Lung (tissue), 12 donors: Measurements from ENCODE around the gene ITPA. TPM values are rescaled to one million over a fixed set of nuclear protein-coding genes. Genes with fewer than 3 reads are reported as not detected.

Experiments used
- ATAC-seq: fragments of 200-7000 bp; cut with Tn5 transposase; one replicate; pipeline ENCODE4 v1.9.1; 2020; ENCODE audit warnings: moderate number of reproducible peaks; ENCODE audit not compliant: insufficient read depth, low FRiP score
- DNase-seq, 3 donors: peaks; one replicate each; pipeline ENCODE4 v3.0.0-alpha.2; 2013 to 2017
- H3K27ac ChIP-seq, 2 donors: one replicate each; pipeline ENCODE4 v1.5.1; 2013; ENCODE audit warnings: mild to moderate bottlenecking in 2 of 2, moderate library complexity in 2 of 2, control low read depth in 1 of 2, inconsistent platforms in 1 of 2, low read depth in 1 of 2, low read length in 1 of 2
- H3K27me3 ChIP-seq, 3 donors: one replicate each; pipeline ENCODE4 v1.5.1; 2013; ENCODE audit warnings: low read length in 2 of 3; ENCODE audit not compliant: control insufficient read depth in 3 of 3, insufficient read depth in 3 of 3
- H3K36me3 ChIP-seq, 4 donors: one replicate each; pipeline ENCODE4 v1.5.1; 2013; ENCODE audit warnings: low read length in 4 of 4, mild to moderate bottlenecking in 1 of 4, moderate library complexity in 1 of 4; ENCODE audit not compliant: control insufficient read depth in 4 of 4, insufficient read depth in 4 of 4
- H3K4me1 ChIP-seq, 5 donors: one replicate each; pipeline ENCODE4 v1.5.1; 2013; ENCODE audit warnings: low read length in 5 of 5, mild to moderate bottlenecking in 2 of 5, moderate library complexity in 1 of 5; ENCODE audit not compliant: control insufficient read depth in 5 of 5, insufficient read depth in 5 of 5
- H3K4me3 ChIP-seq: one replicate; pipeline ENCODE4 v1.5.1; 2013; ENCODE audit warnings: mild to moderate bottlenecking, control low read depth, moderate library complexity
- H3K9ac ChIP-seq, 2 donors: one replicate each; pipeline ENCODE4 v1.5.1; 2013; ENCODE audit warnings: low read length in 2 of 2, control low read depth in 1 of 2; ENCODE audit not compliant: insufficient read depth in 1 of 2
- H3K9me3 ChIP-seq, 4 donors: one replicate each; pipeline ENCODE4 v1.5.1; 2013; ENCODE audit warnings: low read length in 3 of 4, mild to moderate bottlenecking in 1 of 4, moderate library complexity in 1 of 4; ENCODE audit not compliant: control insufficient read depth in 4 of 4, insufficient read depth in 3 of 4
- CTCF ChIP-seq: IDR thresholded peaks from 2 replicates; pipeline ENCODE4 v1.5.1; 2012; ENCODE audit warnings: mild to moderate bottlenecking; ENCODE audit errors: control extremely low read depth, extremely low read depth
- WGBS, 2 donors: extraction: QIAGEN DNeasy Blood & Tissue Kit; methylation state at CpG; one replicate each; pipeline ENCODE4 v1.1.7; 2013; 5-methylcytosine and 5-hydroxymethylcytosine counted together
- polyA plus RNA-seq, 2 donors: library from polyadenylated mRNA; stranded (reverse); fragments of 200-250 nt; gene quantifications; one replicate each; pipeline ENCODE4 v1.2.1, GENCODE V29; 2013
- total RNA-seq, 2 donors: library from RNA; depleted of rRNA in 1 of 2; stranded (reverse); fragments of >200 nt in 1 of 2; gene quantifications; one replicate each; pipeline ENCODE4 v1.2.1, GENCODE V29; 2014 to 2021
- donor health status: control.
- donor health status: control.
- donor health status: Bipolar disorder and iron deficiency.
- donor health status: healthy.
- donor health status: DM: yes; HTN: yes; CAD: no.

Gene ITPA
- total and polyA plus RNA-seq, 4 donors = 32.7 to 95.8 (median 66.1) TPM

- Histone ChIP-seq H3K9me3 (peaks cover 0 to 9% (median 0%) of the 10 kb centered on the region in 4 donors), H3K27ac (no peak overlapping the region), H3K36me3 (peaks cover 17 to 41% (median 31%) of the 10 kb centered on the region in 4 donors), H3K9ac (no peak overlapping the region), H3K27me3 (peaks cover 0 to 23% (median 8%) of the 10 kb centered on the region in 3 donors), H3K4me3 (no peak overlapping the region), H3K4me1 (peaks cover 0 to 11% (median 0%) of the 10 kb centered on the region in 5 donors)
- DNase-seq = peak in 1 of 3 donors; percentile 61
- 73 to 90% methylated on average over 8 of the region's 8 CpGs for whole genome bisulfite sequencing, 2 donors
- no peak for ATAC-seq
- TF ChIP-seq CTCF = no peak
Observed at GRCh38 chr20:3251806-3252205, 42.5 kb downstream of the ITPA start.

GRCh38 chr20:3255728-3256127 lies 46.4 kb downstream of the ITPA start:
- H3K27ac ChIP-seq = no peak overlapping the region
- no peak overlapping the region for H3K4me3 ChIP-seq
- no peaks in the 10 kb centered on the region for H3K27me3 ChIP-seq
- peaks cover 20 to 54% (median 34%) of the 10 kb centered on the region in 4 donors for H3K36me3 ChIP-seq
- DNase-seq = no peak
- TF ChIP-seq CTCF = no peak
- no peak overlapping the region for H3K9ac ChIP-seq
- peaks cover 0 to 9% (median 0%) of the 10 kb centered on the region in 4 donors for H3K9me3 ChIP-seq
- ATAC-seq = no peak
- H3K4me1 ChIP-seq = no peaks in the 10 kb centered on the region
- WGBS, 2 donors = 97 to 99% methylated on average over 5 of the region's 5 CpGs

- Histone ChIP-seq H3K27me3 (no peaks in the 10 kb centered on the region), H3K4me3 (no peak overlapping the region), H3K27ac (no peak overlapping the region), H3K36me3 (peaks cover 21 to 42% (median 31%) of the 10 kb centered on the region in 4 donors), H3K9me3 (peaks cover 0 to 3% (median 0%) of the 10 kb centered on the region in 4 donors), H3K9ac (no peak overlapping the region), H3K4me1 (no peaks in the 10 kb centered on the region)
- WGBS, 2 donors = 90 to 93% methylated on average over 5 of the region's 5 CpGs
- TF ChIP-seq CTCF = no peak
- ATAC-seq = no peak
- DNase-seq = no peak
Observed at GRCh38 chr20:3258429-3258828, 49.1 kb downstream of the ITPA start.

GRCh38 chr20:3262566-3262965 lies 53.3 kb downstream of the ITPA start:
- H3K4me3 ChIP-seq = no peak overlapping the region
- peaks cover 13 to 29% (median 23%) of the 10 kb centered on the region in 4 donors for H3K36me3 ChIP-seq
- H3K9ac ChIP-seq = no peak overlapping the region
- DNase-seq (no peak), ATAC-seq (no peak)
- no peaks in the 10 kb centered on the region for H3K9me3 ChIP-seq
- H3K4me1 ChIP-seq = no peaks in the 10 kb centered on the region
- no peak overlapping the region for H3K27ac ChIP-seq
- TF ChIP-seq CTCF = no peak
- no peaks in the 10 kb centered on the region for H3K27me3 ChIP-seq
